Heart right ventricle (tissue), 16 donors: ENCODE measurements around the gene KIAA1586. TPM values are rescaled to one million over a fixed set of nuclear protein-coding genes. Genes with fewer than 3 reads are reported as not detected.
"Not testable (repeated sequence)": the region's sequence is repeated elsewhere in the genome, so short reads cannot be mapped to it uniquely, and the experiment has no call there.

Experiments
- ATAC-seq, 8 donors: fragments of 200-7000 bp; cut with Tn5 transposase; one replicate each; pipeline ENCODE4 v1.9.1; 2020; ENCODE audit warnings: mild to moderate bottlenecking in 8 of 8, moderate library complexity in 8 of 8, moderate number of reproducible peaks in 1 of 8
- DNase-seq, 2 donors: peaks; one replicate each; pipeline ENCODE4 v3.0.0-alpha.2; 2020
- H3K27ac ChIP-seq, 10 donors: fragments of 200-600 bp; sonication (generic) in 2 of 10; one replicate each; pipeline versions ENCODE4 v1.5.0 to v1.8.0; 2020 to 2022; ENCODE audit warnings: mild to moderate bottlenecking in 3 of 10
- H3K27me3 ChIP-seq, 7 donors: fragments of 200-600 bp; one replicate each; pipeline ENCODE4 v1.8.0; 2021 to 2022; ENCODE audit warnings: mild to moderate bottlenecking in 2 of 7
- H3K36me3 ChIP-seq, 9 donors: fragments of 200-600 bp; sonication (generic) in 1 of 9; one replicate each; pipeline versions ENCODE4 v1.5.0 to v1.8.0; 2020 to 2022; ENCODE audit warnings: mild to moderate bottlenecking in 2 of 9
- H3K4me1 ChIP-seq, 9 donors: fragments of 200-600 bp; sonication (generic) in 1 of 9; one replicate each; pipeline versions ENCODE4 v1.5.0 to v1.8.0; 2020 to 2022; ENCODE audit warnings: mild to moderate bottlenecking in 4 of 9
- H3K4me3 ChIP-seq, 10 donors: fragments of 200-600 bp; sonication (generic) in 2 of 10; one replicate each; pipeline versions ENCODE4 v1.5.0 to v1.8.0; 2020 to 2022; ENCODE audit warnings: mild to moderate bottlenecking in 7 of 10, moderate library complexity in 2 of 10
- H3K9me3 ChIP-seq, 11 donors: fragments of 200-600 bp in 10 of 11; sonication (generic) in 2 of 11; one replicate each; pipeline versions ENCODE4 v1.5.0 to v1.8.0; 2013 to 2022; ENCODE audit warnings: mild to moderate bottlenecking in 2 of 11, control low read depth in 1 of 11, moderate library complexity in 1 of 11
- WGBS, 2 donors: extraction: QIAGEN DNeasy Blood & Tissue Kit; methylation state at CpG; one replicate each; pipeline ENCODE4 v1.1.7; 2013; ENCODE audit warnings: inconsistent platforms in 1 of 2; 5-methylcytosine and 5-hydroxymethylcytosine counted together
- intact Hi-C, 10 donors: fragments of 100-400 bp; cut with DNase I; formaldehyde crosslinking; loops; one replicate each; pipeline versions ENCODE4 v1.11.1 to v1.14.2; 2022
- polyA plus RNA-seq, 2 donors: library from polyadenylated mRNA; stranded (reverse); fragments of 200-250 nt; gene quantifications; one replicate each; pipeline ENCODE4 v1.2.3, GENCODE V29; 2013
- total RNA-seq, 10 donors: library from RNA; stranded (reverse); fragmentation: NEBNext Ultra II Directional in 3 of 10; extraction: Animal tissue kit (Norgen Biotek cat#: 25700) in 3 of 10; gene quantifications; one replicate each; pipeline versions ENCODE4 v1.2.1 to v1.2.4, GENCODE V29; 2021 to 2023
- TF ChIP-seq, protein P1 (sequence below), 9 donors: fragments of 200-600 bp; sonication (generic) in 2 of 9; IDR thresholded peaks; one replicate each; pipeline versions ENCODE4 v1.5.0 to v1.8.0; 2021 to 2022; ENCODE audit warnings: antibody characterized with exemption in 9 of 9, mild to moderate bottlenecking in 5 of 9, moderate library complexity in 1 of 9
- donor health status: Arrhythmogenic right ventricular cardiomyopathy.
- donor health status: ischemic (EF 13 %, LVEDD 7.1; RV severe dilation, severe dysfunction).
- donor health status: healthy with polysubstance abuse.
- donor health status: DM: no; HTN: yes; CAD: no.
- donor health status: DM: no; HTN: no; CAD: no.
- donor health status: ischemic (EF 25% LVEDD 6.9; RV normal size, moderate dysfunction).
- donor health status: ischemic (EF 25% LVEDD 5.7; RV mildly dilated, moderate dysfunction).
- donor health status: healthy.
- donor health status: DM: yes; HTN: yes; CAD: no.
- donor health status: Ischemic cardiomyopathy.
- donor health status: ischemic (EF 35%, LVEDD 5.7; RV mildly dilated, moderate dysfunction).
- donor health status: nonischemic (EF 11% LVEDD 7.7; RV severe dilation, severe dysfunction).
- donor health status: DM: yes; HTN: yes; CAD: no.
- donor health status: PGD.
- donor health status: ischemic (EF 29% LVEDD 5.4; RV normal size, mild dysfunction).
- donor health status: nonischemic (EF 23%, LVEDD 6.1; RV moderate dilation, normal function).

Gene KIAA1586
- total and polyA plus RNA-seq, 12 donors: 1.8 to 10.4 (median 7.9) TPM

DNA sequence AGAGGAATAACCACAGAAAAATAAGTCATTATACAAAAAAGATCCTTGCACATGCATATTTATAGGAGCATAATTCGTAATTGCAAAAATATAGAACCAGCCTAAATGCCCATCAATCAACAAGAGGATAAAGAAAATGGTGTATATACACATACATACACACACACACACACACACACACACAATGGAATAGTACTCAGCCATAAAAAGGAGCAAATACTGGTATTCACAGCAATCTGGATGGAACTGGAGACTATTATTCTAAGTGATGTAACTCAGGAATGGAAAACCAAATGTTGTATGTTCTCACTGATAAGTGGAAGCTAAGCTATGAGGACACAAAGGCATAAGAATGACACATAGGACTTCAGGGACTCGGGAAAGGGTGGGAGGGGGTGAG, 1.9 kb upstream of the KIAA1586 start:
- intact Hi-C loops: loop anchor here in 1 of 10 donors (10.0 kb wide), 1 partner anchor 270 kb away; the partner anchor contains the start of gene PRIM2
- peaks cover 0 to 21% (median 9%) of the 10 kb centered on the region in 9 donors for H3K4me1 ChIP-seq
- H3K27ac ChIP-seq: no peak overlapping the region
- ATAC-seq (no peak), DNase-seq (no peak)
- TF ChIP-seq, protein P1, sequence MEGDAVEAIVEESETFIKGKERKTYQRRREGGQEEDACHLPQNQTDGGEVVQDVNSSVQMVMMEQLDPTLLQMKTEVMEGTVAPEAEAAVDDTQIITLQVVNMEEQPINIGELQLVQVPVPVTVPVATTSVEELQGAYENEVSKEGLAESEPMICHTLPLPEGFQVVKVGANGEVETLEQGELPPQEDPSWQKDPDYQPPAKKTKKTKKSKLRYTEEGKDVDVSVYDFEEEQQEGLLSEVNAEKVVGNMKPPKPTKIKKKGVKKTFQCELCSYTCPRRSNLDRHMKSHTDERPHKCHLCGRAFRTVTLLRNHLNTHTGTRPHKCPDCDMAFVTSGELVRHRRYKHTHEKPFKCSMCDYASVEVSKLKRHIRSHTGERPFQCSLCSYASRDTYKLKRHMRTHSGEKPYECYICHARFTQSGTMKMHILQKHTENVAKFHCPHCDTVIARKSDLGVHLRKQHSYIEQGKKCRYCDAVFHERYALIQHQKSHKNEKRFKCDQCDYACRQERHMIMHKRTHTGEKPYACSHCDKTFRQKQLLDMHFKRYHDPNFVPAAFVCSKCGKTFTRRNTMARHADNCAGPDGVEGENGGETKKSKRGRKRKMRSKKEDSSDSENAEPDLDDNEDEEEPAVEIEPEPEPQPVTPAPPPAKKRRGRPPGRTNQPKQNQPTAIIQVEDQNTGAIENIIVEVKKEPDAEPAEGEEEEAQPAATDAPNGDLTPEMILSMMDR (IDR thresholded peaks at IDR 0.05): no peak
- H3K27me3 ChIP-seq: peaks cover 0 to 24% (median 4%) of the 10 kb centered on the region in 7 donors
- no peak overlapping the region for H3K4me3 ChIP-seq
- WGBS, 2 donors: 94% methylated on average over 2 of the region's 2 CpGs
- peaks cover 0 to 13% (median 0%) of the 10 kb centered on the region in 9 donors for H3K36me3 ChIP-seq
- H3K9me3 ChIP-seq: peaks cover 0 to 6% (median 0%) of the 10 kb centered on the region in 11 donors

DNA sequence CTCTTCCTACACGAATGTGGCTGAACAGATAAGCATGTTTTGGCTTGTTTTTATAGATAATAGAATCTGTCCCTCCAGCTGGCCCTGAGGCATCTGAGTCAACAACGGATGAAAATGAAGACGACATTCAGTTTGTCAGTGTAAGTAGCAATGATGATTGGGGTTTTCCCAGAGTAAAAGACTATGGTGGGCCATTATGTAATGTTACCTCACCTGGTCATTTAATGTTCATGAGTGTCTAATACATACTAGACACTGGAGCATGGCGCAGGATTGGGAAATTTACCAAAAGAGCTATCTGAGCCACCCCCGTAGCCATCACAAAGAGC, 728 bp downstream of the KIAA1586 start:
- WGBS, 2 donors: no CpG with 5 or more reads among the region's 5 CpGs
- not testable (repeated sequence) for H3K27ac ChIP-seq, H3K27me3 ChIP-seq, H3K9me3 ChIP-seq, DNase-seq, H3K4me3 ChIP-seq
- peak in 3 of 8 donors; percentile 3 to 11 (median 8) for ATAC-seq
- intact Hi-C loops: loop anchor here in 3 of 10 donors (5.0 to 10.0 kb wide), 3 partner anchors 40 to 268 kb away; partner anchors contain the start of genes BAG2 (in 1 of the 3) and PRIM2 (in 1 of the 3)
- H3K36me3 ChIP-seq: peaks cover 0 to 34% (median 8%) of the 10 kb centered on the region in 9 donors
- H3K4me1 ChIP-seq: peaks cover 0 to 21% (median 9%) of the 10 kb centered on the region in 9 donors

- H3K36me3 ChIP-seq: peaks cover 0 to 40% (median 8%) of the 10 kb centered on the region in 9 donors
- not testable (repeated sequence) for H3K4me3 ChIP-seq, ATAC-seq, H3K27ac ChIP-seq, H3K27me3 ChIP-seq, DNase-seq, H3K9me3 ChIP-seq
- 85 to 86% methylated on average over 6 of the region's 6 CpGs for WGBS, 2 donors
- H3K4me1 ChIP-seq: peaks cover 0 to 21% (median 9%) of the 10 kb centered on the region in 9 donors
- intact Hi-C loops: loop anchor here in 3 of 10 donors (5.0 to 10.0 kb wide), 3 partner anchors 39 to 267 kb away; partner anchors contain the start of genes BAG2 (in 1 of the 3) and PRIM2 (in 1 of the 3)
These were observed 1.4 kb downstream of the KIAA1586 start for GRCh38 chr6:57047859-57048258.

GRCh38 chr6:57048577-57048976, 2.1 kb downstream of the KIAA1586 start:
- Histone ChIP-seq H3K36me3 (peaks cover 0 to 48% (median 10%) of the 10 kb centered on the region in 9 donors), H3K4me1 (peaks cover 0 to 21% (median 9%) of the 10 kb centered on the region in 9 donors), H3K27ac (no peak overlapping the region), H3K9me3 (peaks cover 0 to 6% (median 0%) of the 10 kb centered on the region in 11 donors), H3K27me3 (no peaks in the 10 kb centered on the region), H3K4me3 (no peak overlapping the region)
- no peak for ATAC-seq
- DNase-seq: no peak
- WGBS, 2 donors: 86 to 88% methylated on average over 5 of the region's 5 CpGs
- intact Hi-C loops: loop anchor here in 3 of 10 donors (5.0 to 10.0 kb wide), 3 partner anchors 39 to 266 kb away; partner anchors contain the start of genes BAG2 (in 1 of the 3) and PRIM2 (in 1 of the 3)
- TF ChIP-seq, protein P1 (IDR thresholded peaks at IDR 0.05): no peak

DNA sequence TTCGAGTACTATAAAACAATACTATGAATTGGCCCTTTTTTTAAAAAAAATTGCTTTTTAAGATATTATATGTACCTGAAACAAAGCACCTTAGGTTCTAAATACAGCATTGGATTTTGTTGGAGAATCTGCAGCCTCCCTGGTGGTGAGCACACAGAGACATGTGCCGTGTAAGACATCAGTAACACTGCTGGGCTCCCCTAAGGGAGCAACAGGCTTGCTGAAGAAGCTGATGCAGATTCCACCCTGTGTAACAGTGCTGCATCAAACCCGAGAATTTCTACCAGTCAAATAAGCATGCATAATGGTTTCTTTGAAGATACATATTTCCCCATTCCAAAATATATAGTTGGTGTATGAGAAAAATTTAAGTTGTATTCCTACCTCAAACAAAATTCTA, 17.4 kb downstream of the KIAA1586 start:
- H3K4me1 ChIP-seq: no peaks in the 10 kb centered on the region
- H3K36me3 ChIP-seq: peaks cover 0 to 88% (median 15%) of the 10 kb centered on the region in 9 donors
- DNase-seq (no peak), ATAC-seq (no peak)
- no peaks in the 10 kb centered on the region for H3K27me3 ChIP-seq
- H3K4me3 ChIP-seq: no peak overlapping the region
- TF ChIP-seq, protein P1 (IDR thresholded peaks at IDR 0.05): no peak
- H3K27ac ChIP-seq: no peak overlapping the region
- WGBS, 2 donors: 91 to 94% methylated on average over 3 of the region's 3 CpGs
- no peaks in the 10 kb centered on the region for H3K9me3 ChIP-seq
- intact Hi-C loops: no loop called here
